ENCODE measurements around the gene CYB5R4. TPM values are rescaled to one million over a fixed set of nuclear protein-coding genes. Genes with fewer than 3 reads are reported as not detected.

The CYB5R4 gene
- total RNA-seq, 2 donors from 2014 or later = 25.4 to 35.4 TPM

GRCh38 chr6:83962582-83962981, 103.1 kb downstream of the CYB5R4 start:
- no peaks in the 10 kb centered on the region for H3K4me1 ChIP-seq
- H3K36me3 ChIP-seq = no peaks in the 10 kb centered on the region
- no peak for DNase-seq
- TF ChIP-seq CTCF (IDR thresholded peaks at IDR 0.05) = no peak
- H3K9ac ChIP-seq (ENCODE audit: low read depth in 2 of 2, low read length in 2 of 2) = no peak overlapping the region
- H3K27ac ChIP-seq = no peak overlapping the region
- no peak overlapping the region for H3K4me3 ChIP-seq
- H3K9me3 ChIP-seq = no peaks in the 10 kb centered on the region
- intact Hi-C loops (cut with DNase I) = no loop called here
- H3K27me3 ChIP-seq = no peaks in the 10 kb centered on the region

GRCh38 chr6:83966539-83966938, 107.0 kb downstream of the CYB5R4 start:
- no peak for DNase-seq
- Histone ChIP-seq H3K4me3 (no peak overlapping the region), H3K4me1 (no peaks in the 10 kb centered on the region), H3K27me3 (no peaks in the 10 kb centered on the region), H3K36me3 (no peaks in the 10 kb centered on the region), H3K27ac (no peak overlapping the region), H3K9me3 (no peaks in the 10 kb centered on the region), H3K9ac (ENCODE audit: low read depth in 2 of 2, low read length in 2 of 2) (no peak overlapping the region)
- intact Hi-C loops (cut with DNase I) = no loop called here
- no peak for TF ChIP-seq CTCF (IDR thresholded peaks at IDR 0.05)

GRCh38 chr6:83970582-83970981, 111.1 kb downstream of the CYB5R4 start:
- H3K27me3 ChIP-seq = no peaks in the 10 kb centered on the region
- H3K9ac ChIP-seq (ENCODE audit: low read depth in 2 of 2, low read length in 2 of 2) = no peak overlapping the region
- H3K4me1 ChIP-seq = no peaks in the 10 kb centered on the region
- no peak for DNase-seq
- no peak for TF ChIP-seq CTCF (IDR thresholded peaks at IDR 0.05)
- intact Hi-C loops (cut with DNase I) = no loop called here
- no peak overlapping the region for H3K27ac ChIP-seq
- no peak overlapping the region for H3K4me3 ChIP-seq
- no peaks in the 10 kb centered on the region for H3K9me3 ChIP-seq
- no peaks in the 10 kb centered on the region for H3K36me3 ChIP-seq

DNA sequence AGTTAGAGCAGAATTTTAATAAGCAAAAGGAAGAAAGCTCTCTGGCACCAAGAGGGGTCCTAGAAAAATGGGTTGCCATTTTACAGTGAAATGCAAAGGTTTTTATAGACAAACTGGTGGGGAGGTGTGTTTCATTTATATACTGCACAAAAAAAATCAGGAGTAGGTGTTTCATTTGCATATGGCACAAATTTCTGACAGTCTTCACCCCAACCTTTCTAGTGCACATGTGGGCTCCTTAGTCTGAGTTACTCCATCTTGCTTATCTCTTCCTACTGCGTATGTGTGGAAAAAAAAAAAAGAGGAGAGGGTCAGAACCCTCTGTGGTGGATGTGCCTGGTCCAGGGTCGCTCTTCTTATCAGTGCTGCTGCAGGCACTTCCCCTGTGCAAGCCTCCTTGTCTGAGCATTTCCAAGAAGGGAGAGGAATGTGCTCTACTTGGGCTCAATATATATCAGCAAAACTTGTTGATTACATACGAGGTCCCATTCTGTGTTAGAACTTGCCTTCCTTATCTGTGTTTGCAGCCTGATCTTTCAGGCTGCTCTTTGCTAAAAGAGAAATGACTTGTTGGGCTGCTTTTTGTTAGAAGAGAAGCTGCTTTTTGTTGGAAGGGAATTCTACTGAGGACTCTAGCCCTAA, 115.0 kb downstream of the CYB5R4 start:
- DNase-seq = no peak
- Histone ChIP-seq H3K4me3 (no peak overlapping the region), H3K27ac (no peak overlapping the region), H3K36me3 (no peaks in the 10 kb centered on the region), H3K9ac (ENCODE audit: low read depth in 2 of 2, low read length in 2 of 2) (no peak overlapping the region), H3K27me3 (no peaks in the 10 kb centered on the region), H3K4me1 (no peaks in the 10 kb centered on the region), H3K9me3 (no peaks in the 10 kb centered on the region)
- no peak for TF ChIP-seq CTCF (IDR thresholded peaks at IDR 0.05)
- intact Hi-C loops (cut with DNase I) = no loop called here

GRCh38 chr6:83976037-83976755, 116.7 kb downstream of the CYB5R4 start:
- DNase-seq = no peak
- H3K36me3 ChIP-seq = no peaks in the 10 kb centered on the region
- intact Hi-C loops (cut with DNase I) = no loop called here
- no peaks in the 10 kb centered on the region for H3K9me3 ChIP-seq
- no peak for TF ChIP-seq CTCF (IDR thresholded peaks at IDR 0.05)
- no peaks in the 10 kb centered on the region for H3K27me3 ChIP-seq
- no peak overlapping the region for H3K9ac ChIP-seq (ENCODE audit: low read depth in 2 of 2, low read length in 2 of 2)
- no peaks in the 10 kb centered on the region for H3K4me1 ChIP-seq
- H3K27ac ChIP-seq = no peak overlapping the region
- H3K4me3 ChIP-seq = no peak overlapping the region
